ENCODE data around the gene DLX1.

DLX1 gene

GRCh38 chr2:172088245-172089004 lies 3.1 kb downstream of the DLX1 start:
- no peak for DNase-seq

GRCh38 chr2:172089005-172089504 lies 3.7 kb downstream of the DLX1 start:
- no peak for DNase-seq

GRCh38 chr2:172089633-172090032 lies 4.3 kb downstream of the DLX1 start:
- no peak for DNase-seq

- DNase-seq, result no peak
Measured at GRCh38 chr2:172090044-172090961, 5.0 kb downstream of the DLX1 start.

- DNase-seq, result no peak
Measured at GRCh38 chr2:172091000-172091641, 5.8 kb downstream of the DLX1 start.

- no peak for DNase-seq
Measured at GRCh38 chr2:172091761-172092566, 6.7 kb downstream of the DLX1 start.

- no peak for DNase-seq
Measured at GRCh38 chr2:172092716-172093415, 7.6 kb downstream of the DLX1 start.

- no peak for DNase-seq
Measured at GRCh38 chr2:172093416-172094293, 8.3 kb downstream of the DLX1 start.

- DNase-seq, result no peak
Measured at GRCh38 chr2:172094294-172095145, 9.2 kb downstream of the DLX1 start.

- peak; percentile 66 for DNase-seq
Measured at GRCh38 chr2:172095146-172095904, 10.0 kb downstream of the DLX1 start.

GRCh38 chr2:172095905-172096625 lies 10.8 kb downstream of the DLX1 start:
- DNase-seq, result no peak

- no peak for DNase-seq
Measured at GRCh38 chr2:172096626-172097547, 11.6 kb downstream of the DLX1 start.

- DNase-seq, result no peak
Measured at GRCh38 chr2:172097557-172098131, 12.3 kb downstream of the DLX1 start.

GRCh38 chr2:172098287-172098649 lies 13.0 kb downstream of the DLX1 start:
- DNase-seq, result no peak

GRCh38 chr2:172098650-172099471 lies 13.6 kb downstream of the DLX1 start:
- DNase-seq, result no peak

Data from activated CD4-positive, alpha-beta T cell treated with anti-CD3 and anti-CD28 coated beads, Interleukin-2, amount 50 U/mL, for 1 hour (primary cell).